Liver (tissue), 9 donors: ENCODE data around the gene RNF187. TPM values are rescaled to one million over a fixed set of nuclear protein-coding genes. Genes with fewer than 3 reads are reported as not detected.

Experiments
- DNase-seq: peaks from one replicate; pipeline ENCODE4 v3.0.0-alpha.2; 2017; ENCODE audit warnings: low spot score
- H3K27ac ChIP-seq, 2 donors: one replicate each; pipeline ENCODE4 v1.7.0; 2013; ENCODE audit warnings: inconsistent platforms in 2 of 2, low read length in 2 of 2, control low read depth in 1 of 2, low read depth in 1 of 2, mild to moderate bottlenecking in 1 of 2
- H3K27me3 ChIP-seq, 4 donors: one replicate each; pipeline versions ENCODE4 v1.6.1 to v1.7.0; 2013; ENCODE audit warnings: low read length in 3 of 4, inconsistent platforms in 1 of 4, mild to moderate bottlenecking in 1 of 4, moderate library complexity in 1 of 4; ENCODE audit not compliant: control insufficient read depth in 4 of 4, insufficient read depth in 4 of 4
- H3K36me3 ChIP-seq, 4 donors: one replicate each; pipeline versions ENCODE4 v1.6.1 to v1.7.0; 2013; ENCODE audit warnings: low read length in 3 of 4, mild to moderate bottlenecking in 3 of 4, low read depth in 1 of 4, moderate library complexity in 1 of 4; ENCODE audit not compliant: control insufficient read depth in 4 of 4, insufficient read depth in 3 of 4
- H3K4me1 ChIP-seq, 4 donors: one replicate each; pipeline versions ENCODE4 v1.6.1 to v1.7.0; 2013; ENCODE audit warnings: low read length in 3 of 4, mild to moderate bottlenecking in 3 of 4, moderate library complexity in 1 of 4; ENCODE audit not compliant: control insufficient read depth in 4 of 4, insufficient read depth in 4 of 4
- H3K4me3 ChIP-seq, 3 donors: one replicate each; pipeline versions ENCODE4 v1.6.1 to v1.7.0; 2013; ENCODE audit warnings: low read length in 3 of 3, control low read depth in 1 of 3, low read depth in 1 of 3, mild to moderate bottlenecking in 1 of 3
- H3K9ac ChIP-seq, 2 donors: one replicate each; pipeline ENCODE4 v1.7.0; 2013; ENCODE audit warnings: low read length in 2 of 2, mild to moderate bottlenecking in 2 of 2, moderate library complexity in 2 of 2, control low read depth in 1 of 2, low read depth in 1 of 2
- H3K9me3 ChIP-seq, 4 donors: one replicate each; pipeline versions ENCODE4 v1.6.1 to v1.7.0; 2013; ENCODE audit warnings: low read length in 3 of 4; ENCODE audit not compliant: control insufficient read depth in 4 of 4
- ATF3 ChIP-seq: IDR thresholded peaks from 2 replicates; pipeline ENCODE4 v1.6.1; 2016; ENCODE audit warnings: antibody characterized with exemption
- FOXA1 ChIP-seq: IDR thresholded peaks from 2 replicates; pipeline ENCODE4 v1.6.1; 2016; ENCODE audit warnings: antibody characterized with exemption
- FOXA2 ChIP-seq: IDR thresholded peaks from 2 replicates; pipeline ENCODE4 v1.6.1; 2016; ENCODE audit warnings: antibody characterized with exemption
- HNF4A ChIP-seq, 2 donors: conservative IDR thresholded peaks; 2 replicates each; pipeline ENCODE4 v1.6.1; 2016; ENCODE audit warnings: antibody characterized with exemption in 2 of 2, mild to moderate bottlenecking in 2 of 2
- HNF4G ChIP-seq: IDR thresholded peaks from 2 replicates; pipeline ENCODE4 v1.6.1; 2016; ENCODE audit warnings: antibody characterized with exemption
- JUND ChIP-seq, 2 donors: IDR thresholded peaks; 2 replicates each; pipeline ENCODE4 v1.6.1; 2016; ENCODE audit warnings: antibody characterized with exemption in 2 of 2
- NR2F2 ChIP-seq: IDR thresholded peaks from 2 replicates; pipeline ENCODE4 v1.6.1; 2016; ENCODE audit warnings: antibody characterized with exemption
- SP1 ChIP-seq: IDR thresholded peaks from 2 replicates; pipeline ENCODE4 v1.6.1; 2018; ENCODE audit warnings: antibody characterized with exemption, mild to moderate bottlenecking
- TAF1 ChIP-seq: conservative IDR thresholded peaks from 2 replicates; pipeline ENCODE4 v1.6.1; 2016; ENCODE audit warnings: antibody characterized with exemption, mild to moderate bottlenecking
- YY1 ChIP-seq: IDR thresholded peaks from 2 replicates; pipeline ENCODE4 v1.6.1; 2016; ENCODE audit warnings: antibody characterized with exemption, mild to moderate bottlenecking
- WGBS: extraction: QIAGEN DNeasy Blood & Tissue Kit; methylation state at CpG from one replicate; pipeline ENCODE4 v1.1.7; 2013; 5-methylcytosine and 5-hydroxymethylcytosine counted together
- polyA plus RNA-seq, 2 donors: library from polyadenylated mRNA; stranded (reverse) in 1 of 2; unstranded in 1 of 2; fragments of 200-250 nt in 1 of 2; fragments of >200 nt in 1 of 2; fragmentation: Nextera tagmentation in 1 of 2; extraction: Ambion mirVana in 1 of 2; gene quantifications; one replicate each; pipeline versions ENCODE4 v1.2.1 to v1.2.3, GENCODE V29; 2013 to 2015
- total RNA-seq, 2 donors: library from RNA; depleted of rRNA; stranded (reverse); fragments of >200 nt; gene quantifications; one replicate each; pipeline ENCODE4 v1.2.3, GENCODE V29; 2014
- TF ChIP-seq, protein P1 (sequence below): IDR thresholded peaks from 2 replicates; pipeline ENCODE4 v1.6.1; 2016; ENCODE audit warnings: antibody characterized with exemption
- TF ChIP-seq, protein P2 (sequence below): IDR thresholded peaks from 2 replicates; pipeline ENCODE4 v1.6.1; 2016; ENCODE audit warnings: antibody characterized with exemption, mild to moderate bottlenecking
- TF ChIP-seq, protein P3 (sequence below): IDR thresholded peaks from 2 replicates; pipeline ENCODE4 v1.6.1; 2016; ENCODE audit warnings: antibody characterized with exemption
- donor health status: healthy.
- donor health status: healthy.
- donor health status: healthy.
- donor health status: healthy.
- donor health status: healthy.

RNF187 gene
- total and polyA plus RNA-seq, 4 donors, result 18.7 to 32.0 (median 23.5) TPM

- Histone ChIP-seq H3K9me3 (no peaks in the 10 kb centered on the region), H3K9ac (no peak overlapping the region), H3K36me3 (no peaks in the 10 kb centered on the region), H3K27ac (no peak overlapping the region), H3K4me1 (no peaks in the 10 kb centered on the region), H3K4me3 (no peak overlapping the region), H3K27me3 (peaks cover 0 to 4% (median 1%) of the 10 kb centered on the region in 4 donors)
- TF ChIP-seq HNF4G (no peak), SP1 (no peak), ATF3 (no peak), FOXA1 (no peak), TAF1 (no peak), FOXA2 (no peak), YY1 (no peak), HNF4A (conservative IDR thresholded peaks at IDR 0.05) (no peak), JUND (IDR thresholded peaks at IDR 0.05) (no peak)
- TF ChIP-seq, protein P1, sequence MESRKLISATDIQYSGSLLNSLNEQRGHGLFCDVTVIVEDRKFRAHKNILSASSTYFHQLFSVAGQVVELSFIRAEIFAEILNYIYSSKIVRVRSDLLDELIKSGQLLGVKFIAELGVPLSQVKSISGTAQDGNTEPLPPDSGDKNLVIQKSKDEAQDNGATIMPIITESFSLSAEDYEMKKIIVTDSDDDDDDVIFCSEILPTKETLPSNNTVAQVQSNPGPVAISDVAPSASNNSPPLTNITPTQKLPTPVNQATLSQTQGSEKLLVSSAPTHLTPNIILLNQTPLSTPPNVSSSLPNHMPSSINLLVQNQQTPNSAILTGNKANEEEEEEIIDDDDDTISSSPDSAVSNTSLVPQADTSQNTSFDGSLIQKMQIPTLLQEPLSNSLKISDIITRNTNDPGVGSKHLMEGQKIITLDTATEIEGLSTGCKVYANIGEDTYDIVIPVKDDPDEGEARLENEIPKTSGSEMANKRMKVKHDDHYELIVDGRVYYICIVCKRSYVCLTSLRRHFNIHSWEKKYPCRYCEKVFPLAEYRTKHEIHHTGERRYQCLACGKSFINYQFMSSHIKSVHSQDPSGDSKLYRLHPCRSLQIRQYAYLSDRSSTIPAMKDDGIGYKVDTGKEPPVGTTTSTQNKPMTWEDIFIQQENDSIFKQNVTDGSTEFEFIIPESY, result no peak
- TF ChIP-seq, protein P2, sequence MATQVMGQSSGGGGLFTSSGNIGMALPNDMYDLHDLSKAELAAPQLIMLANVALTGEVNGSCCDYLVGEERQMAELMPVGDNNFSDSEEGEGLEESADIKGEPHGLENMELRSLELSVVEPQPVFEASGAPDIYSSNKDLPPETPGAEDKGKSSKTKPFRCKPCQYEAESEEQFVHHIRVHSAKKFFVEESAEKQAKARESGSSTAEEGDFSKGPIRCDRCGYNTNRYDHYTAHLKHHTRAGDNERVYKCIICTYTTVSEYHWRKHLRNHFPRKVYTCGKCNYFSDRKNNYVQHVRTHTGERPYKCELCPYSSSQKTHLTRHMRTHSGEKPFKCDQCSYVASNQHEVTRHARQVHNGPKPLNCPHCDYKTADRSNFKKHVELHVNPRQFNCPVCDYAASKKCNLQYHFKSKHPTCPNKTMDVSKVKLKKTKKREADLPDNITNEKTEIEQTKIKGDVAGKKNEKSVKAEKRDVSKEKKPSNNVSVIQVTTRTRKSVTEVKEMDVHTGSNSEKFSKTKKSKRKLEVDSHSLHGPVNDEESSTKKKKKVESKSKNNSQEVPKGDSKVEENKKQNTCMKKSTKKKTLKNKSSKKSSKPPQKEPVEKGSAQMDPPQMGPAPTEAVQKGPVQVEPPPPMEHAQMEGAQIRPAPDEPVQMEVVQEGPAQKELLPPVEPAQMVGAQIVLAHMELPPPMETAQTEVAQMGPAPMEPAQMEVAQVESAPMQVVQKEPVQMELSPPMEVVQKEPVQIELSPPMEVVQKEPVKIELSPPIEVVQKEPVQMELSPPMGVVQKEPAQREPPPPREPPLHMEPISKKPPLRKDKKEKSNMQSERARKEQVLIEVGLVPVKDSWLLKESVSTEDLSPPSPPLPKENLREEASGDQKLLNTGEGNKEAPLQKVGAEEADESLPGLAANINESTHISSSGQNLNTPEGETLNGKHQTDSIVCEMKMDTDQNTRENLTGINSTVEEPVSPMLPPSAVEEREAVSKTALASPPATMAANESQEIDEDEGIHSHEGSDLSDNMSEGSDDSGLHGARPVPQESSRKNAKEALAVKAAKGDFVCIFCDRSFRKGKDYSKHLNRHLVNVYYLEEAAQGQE, result no peak
- DNase-seq, result peak; percentile 48
- 70% methylated on average over 13 of the region's 13 CpGs for WGBS
Observed at GRCh38 chr1:228511546-228512445, 24.6 kb downstream of the RNF187 start.

GRCh38 chr1:228512781-228513198 lies 25.6 kb downstream of the RNF187 start:
- no peaks in the 10 kb centered on the region for H3K9me3 ChIP-seq
- 58% methylated on average over 4 of the region's 4 CpGs for WGBS
- TF ChIP-seq NR2F2 (no peak), SP1 (no peak), JUND (IDR thresholded peaks at IDR 0.05) (no peak)
- TF ChIP-seq, protein P3, sequence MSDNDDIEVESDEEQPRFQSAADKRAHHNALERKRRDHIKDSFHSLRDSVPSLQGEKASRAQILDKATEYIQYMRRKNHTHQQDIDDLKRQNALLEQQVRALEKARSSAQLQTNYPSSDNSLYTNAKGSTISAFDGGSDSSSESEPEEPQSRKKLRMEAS, result no peak
- H3K4me1 ChIP-seq, result no peaks in the 10 kb centered on the region
- H3K9ac ChIP-seq, result no peak overlapping the region
- no peak overlapping the region for H3K27ac ChIP-seq
- DNase-seq, result peak; percentile 51
- H3K4me3 ChIP-seq, result no peak overlapping the region
- no peaks in the 10 kb centered on the region for H3K36me3 ChIP-seq
- H3K27me3 ChIP-seq, result peaks cover 0 to 7% (median 2%) of the 10 kb centered on the region in 4 donors
